ENCODE results near the gene CDH13. TPM values are rescaled to one million over a fixed set of nuclear protein-coding genes. Genes with fewer than 3 reads are reported as not detected.

Gene CDH13
- polyA plus RNA-seq, 2 of the 4 experiments (the other 2 are of a cell fraction): not detected

DNA sequence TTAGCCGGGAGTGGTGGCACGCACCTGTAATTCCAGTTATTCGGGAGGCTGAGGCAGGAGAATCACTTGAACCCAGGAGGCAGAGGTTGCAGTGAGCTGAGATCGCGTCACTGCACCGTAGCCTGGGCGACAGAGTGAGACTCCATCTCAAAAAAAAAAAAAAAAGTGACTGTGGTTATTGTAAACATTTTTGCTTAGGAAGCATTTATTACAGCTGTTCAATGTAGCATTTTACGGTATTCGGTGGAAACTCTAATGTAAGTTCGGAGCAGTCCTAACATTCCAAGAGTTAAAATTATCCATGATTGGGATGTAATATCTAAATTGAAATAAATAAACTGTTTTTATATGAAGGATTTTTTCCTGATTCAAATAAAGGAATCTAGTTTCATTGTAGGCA lies 926.2 kb downstream of the CDH13 start:
- CTCF ChIA-PET: interaction anchor here (0.6 kb wide), 1 partner anchor 106 kb away, joined by 3 read pairs; no protein-coding TSS in a partner anchor

GRCh38 chr16:83554096-83554495 lies 927.3 kb downstream of the CDH13 start:
- no peak for FAIRE-seq
- Histone ChIP-seq H3K9me3 (no peaks in the 10 kb centered on the region), H3K4me2 (no peak overlapping the region), H3K27ac (no peak overlapping the region), H3K4me1 (no peaks in the 10 kb centered on the region), H3K4me3 (no peak overlapping the region)
- ATAC-seq: no peak
- ChIA-PET CTCF (no interaction called here), POLR2A (no interaction called here)
- 3% methylated on average over 3 of the region's 3 CpGs for WGBS (ENCODE audit: missing lambda C conversion rate)
- DNase-seq (ENCODE audit: low read depth in 1 of 2, low spot score in 1 of 2): no peak
- TF ChIP-seq KDM5A (IDR thresholded peaks at IDR 0.05): no peak

More for the DNA sequence above, 926.2 kb downstream of the CDH13 start:
- POLR2A ChIA-PET: no interaction called here
- Histone ChIP-seq H3K27ac (no peak overlapping the region), H3K9me3 (no peaks in the 10 kb centered on the region), H3K4me3 (no peak overlapping the region), H3K4me2 (no peak overlapping the region), H3K4me1 (no peaks in the 10 kb centered on the region)
- TF ChIP-seq MAFK (IDR thresholded peaks at IDR 0.05; ENCODE audit: partially characterized antibody) (peak; percentile 58), ATOH8 (CRISPR knock-in tag; IDR thresholded peaks at IDR 0.05; ENCODE audit: low read depth) (no peak), ZC3H11A (IDR thresholded peaks at IDR 0.05) (no peak), NR3C1 (IDR thresholded peaks at IDR 0.05) (no peak)
- FAIRE-seq (no peak), ATAC-seq (no peak), DNase-seq (ENCODE audit: low read depth in 1 of 2, low spot score in 1 of 2) (no peak)
- WGBS (ENCODE audit: missing lambda C conversion rate): 36% methylated on average over 8 of the region's 10 CpGs

DNA sequence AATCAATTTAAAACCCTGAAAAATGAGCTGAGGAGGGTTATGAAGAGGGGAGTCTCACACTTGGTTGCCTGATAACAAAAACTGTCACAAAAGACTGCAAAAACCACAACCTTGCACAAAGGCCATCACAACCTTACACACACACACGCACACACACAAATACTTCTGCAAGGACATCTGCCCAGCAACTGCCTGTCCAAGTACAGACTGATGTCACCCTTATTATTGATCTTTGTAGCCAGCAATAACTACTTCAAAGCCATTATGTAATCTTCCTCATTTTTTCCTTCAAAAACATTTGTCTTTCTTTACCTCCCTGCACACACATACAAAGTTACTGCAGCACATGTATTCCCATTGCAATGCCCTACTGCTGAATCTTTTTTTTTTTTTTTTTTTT lies 927.8 kb downstream of the CDH13 start:
- DNase-seq (ENCODE audit: low read depth in 1 of 2, low spot score in 1 of 2) (no peak), ATAC-seq (no peak), FAIRE-seq (no peak)
- Histone ChIP-seq H3K27ac (no peak overlapping the region), H3K4me1 (no peaks in the 10 kb centered on the region), H3K4me3 (no peak overlapping the region), H3K4me2 (no peak overlapping the region), H3K9me3 (no peaks in the 10 kb centered on the region)
- WGBS (ENCODE audit: missing lambda C conversion rate): 8% methylated on average over 1 of the region's 1 CpG
- POLR2A ChIA-PET: no interaction called here
- CTCF ChIA-PET: no interaction called here
- TF ChIP-seq POLR2A (IDR thresholded peaks at IDR 0.05; ENCODE audit: low read length): no peak
- TF ChIP-seq FOSB (CRISPR knock-in tag; IDR thresholded peaks at IDR 0.05): no peak
- no peak for TF ChIP-seq CTCF (IDR thresholded peaks at IDR 0.05)

DNA sequence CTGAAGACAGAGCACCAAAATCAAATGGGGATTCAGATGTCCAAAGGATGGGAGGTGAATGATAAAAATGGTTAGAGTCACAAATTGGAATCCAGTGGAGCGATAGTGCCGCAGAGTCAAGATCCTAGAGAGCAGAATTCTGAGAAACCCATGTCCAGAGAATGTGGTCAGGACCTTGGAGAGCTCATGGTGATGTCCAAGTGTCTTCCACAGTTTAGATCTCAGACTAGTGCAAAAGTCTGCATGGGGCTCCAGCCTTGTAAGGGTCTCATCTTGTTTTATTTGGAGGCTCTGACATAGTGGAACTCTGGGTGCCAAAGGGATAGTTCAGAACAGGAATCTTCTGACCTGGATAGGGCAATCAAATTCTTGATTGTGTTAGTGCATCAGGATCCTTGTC lies 935.1 kb downstream of the CDH13 start:
- H3K4me1 ChIP-seq: no peaks in the 10 kb centered on the region
- ATAC-seq: no peak
- FAIRE-seq: no peak
- no peak overlapping the region for H3K27ac ChIP-seq
- ChIA-PET CTCF (no interaction called here), POLR2A (no interaction called here)
- WGBS (ENCODE audit: missing lambda C conversion rate): 41% methylated on average over 2 of the region's 2 CpGs
- no peaks in the 10 kb centered on the region for H3K9me3 ChIP-seq
- H3K4me3 ChIP-seq: no peak overlapping the region
- DNase-seq (ENCODE audit: low read depth in 1 of 2, low spot score in 1 of 2): no peak
- H3K4me2 ChIP-seq: no peak overlapping the region
- TF ChIP-seq CHD4 (IDR thresholded peaks at IDR 0.05; ENCODE audit: borderline replicate concordance) (no peak), POLR2AphosphoS2 (conservative IDR thresholded peaks at IDR 0.05; ENCODE audit: low read length) (no peak), REST (IDR thresholded peaks at IDR 0.05) (peak; percentile 83), ELK1 (IDR thresholded peaks at IDR 0.05; ENCODE audit: low read depth, low read length) (no peak), MAFK (IDR thresholded peaks at IDR 0.05; ENCODE audit: partially characterized antibody) (no peak), CEBPB (IDR thresholded peaks at IDR 0.05) (no peak), MAZ (IDR thresholded peaks at IDR 0.05; ENCODE audit: borderline replicate concordance, low read depth, low read length) (no peak)
